ENCODE data around the gene CD28. TPM values are rescaled to one million over a fixed set of nuclear protein-coding genes. Genes with fewer than 3 reads are reported as not detected.

The CD28 gene
- polyA plus RNA-seq, 1 donor from 2014 or later, result not detected

DNA sequence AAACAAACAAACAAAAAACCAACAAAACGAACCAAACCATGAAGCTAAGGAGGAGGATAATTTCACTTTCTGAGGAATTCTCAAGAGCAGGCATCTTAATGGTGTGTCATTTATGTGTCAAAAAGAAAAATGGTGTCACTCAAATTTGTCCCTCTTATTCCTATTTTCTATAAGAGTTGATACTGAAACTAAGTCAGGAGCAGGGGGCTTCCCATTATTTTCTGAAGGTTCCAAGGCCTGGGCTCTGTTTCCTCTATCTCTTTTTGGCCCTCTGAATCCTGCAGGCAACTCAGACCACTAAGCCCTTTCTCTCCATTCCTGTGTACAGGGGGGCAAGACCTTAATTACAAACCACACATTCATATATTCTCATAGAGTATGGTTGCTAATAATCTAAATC lies 44.0 kb upstream of the CD28 start:
- H3K9ac ChIP-seq (ENCODE audit: low read length), result no peak overlapping the region
- H3K36me3 ChIP-seq (ENCODE audit: insufficient read depth, low read length), result no peaks in the 10 kb centered on the region
- no peaks in the 10 kb centered on the region for H3K27me3 ChIP-seq (ENCODE audit: insufficient read depth, low read depth, low read length)
- H3K27ac ChIP-seq (ENCODE audit: low read length), result no peak overlapping the region
- no peaks in the 10 kb centered on the region for H3K79me2 ChIP-seq (replicated peaks; ENCODE audit: insufficient read depth, low read length)
- no peak for TF ChIP-seq EP300 (conservative IDR thresholded peaks at IDR 0.05; ENCODE audit: poor library complexity, severe bottlenecking)
- TF ChIP-seq TAF1 (IDR thresholded peaks at IDR 0.05; ENCODE audit: low read depth), result no peak
- no peak for TF ChIP-seq POLR2AphosphoS5 (IDR thresholded peaks at IDR 0.05)
- TF ChIP-seq EZH2 (IDR thresholded peaks at IDR 0.05; ENCODE audit: borderline replicate concordance, insufficient read depth, low read length, poor library complexity, severe bottlenecking), result no peak
- TF ChIP-seq MXI1 (conservative IDR thresholded peaks at IDR 0.05; ENCODE audit: poor library complexity, severe bottlenecking), result no peak
- TF ChIP-seq SMC3 (conservative IDR thresholded peaks at IDR 0.05; ENCODE audit: poor library complexity), result no peak
- TF ChIP-seq RAD21 (conservative IDR thresholded peaks at IDR 0.05), result no peak
- TF ChIP-seq, protein P1, sequence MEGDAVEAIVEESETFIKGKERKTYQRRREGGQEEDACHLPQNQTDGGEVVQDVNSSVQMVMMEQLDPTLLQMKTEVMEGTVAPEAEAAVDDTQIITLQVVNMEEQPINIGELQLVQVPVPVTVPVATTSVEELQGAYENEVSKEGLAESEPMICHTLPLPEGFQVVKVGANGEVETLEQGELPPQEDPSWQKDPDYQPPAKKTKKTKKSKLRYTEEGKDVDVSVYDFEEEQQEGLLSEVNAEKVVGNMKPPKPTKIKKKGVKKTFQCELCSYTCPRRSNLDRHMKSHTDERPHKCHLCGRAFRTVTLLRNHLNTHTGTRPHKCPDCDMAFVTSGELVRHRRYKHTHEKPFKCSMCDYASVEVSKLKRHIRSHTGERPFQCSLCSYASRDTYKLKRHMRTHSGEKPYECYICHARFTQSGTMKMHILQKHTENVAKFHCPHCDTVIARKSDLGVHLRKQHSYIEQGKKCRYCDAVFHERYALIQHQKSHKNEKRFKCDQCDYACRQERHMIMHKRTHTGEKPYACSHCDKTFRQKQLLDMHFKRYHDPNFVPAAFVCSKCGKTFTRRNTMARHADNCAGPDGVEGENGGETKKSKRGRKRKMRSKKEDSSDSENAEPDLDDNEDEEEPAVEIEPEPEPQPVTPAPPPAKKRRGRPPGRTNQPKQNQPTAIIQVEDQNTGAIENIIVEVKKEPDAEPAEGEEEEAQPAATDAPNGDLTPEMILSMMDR (IDR thresholded peaks at IDR 0.05; ENCODE audit: poor library complexity, severe bottlenecking), result no peak
- TF ChIP-seq, protein P2, sequence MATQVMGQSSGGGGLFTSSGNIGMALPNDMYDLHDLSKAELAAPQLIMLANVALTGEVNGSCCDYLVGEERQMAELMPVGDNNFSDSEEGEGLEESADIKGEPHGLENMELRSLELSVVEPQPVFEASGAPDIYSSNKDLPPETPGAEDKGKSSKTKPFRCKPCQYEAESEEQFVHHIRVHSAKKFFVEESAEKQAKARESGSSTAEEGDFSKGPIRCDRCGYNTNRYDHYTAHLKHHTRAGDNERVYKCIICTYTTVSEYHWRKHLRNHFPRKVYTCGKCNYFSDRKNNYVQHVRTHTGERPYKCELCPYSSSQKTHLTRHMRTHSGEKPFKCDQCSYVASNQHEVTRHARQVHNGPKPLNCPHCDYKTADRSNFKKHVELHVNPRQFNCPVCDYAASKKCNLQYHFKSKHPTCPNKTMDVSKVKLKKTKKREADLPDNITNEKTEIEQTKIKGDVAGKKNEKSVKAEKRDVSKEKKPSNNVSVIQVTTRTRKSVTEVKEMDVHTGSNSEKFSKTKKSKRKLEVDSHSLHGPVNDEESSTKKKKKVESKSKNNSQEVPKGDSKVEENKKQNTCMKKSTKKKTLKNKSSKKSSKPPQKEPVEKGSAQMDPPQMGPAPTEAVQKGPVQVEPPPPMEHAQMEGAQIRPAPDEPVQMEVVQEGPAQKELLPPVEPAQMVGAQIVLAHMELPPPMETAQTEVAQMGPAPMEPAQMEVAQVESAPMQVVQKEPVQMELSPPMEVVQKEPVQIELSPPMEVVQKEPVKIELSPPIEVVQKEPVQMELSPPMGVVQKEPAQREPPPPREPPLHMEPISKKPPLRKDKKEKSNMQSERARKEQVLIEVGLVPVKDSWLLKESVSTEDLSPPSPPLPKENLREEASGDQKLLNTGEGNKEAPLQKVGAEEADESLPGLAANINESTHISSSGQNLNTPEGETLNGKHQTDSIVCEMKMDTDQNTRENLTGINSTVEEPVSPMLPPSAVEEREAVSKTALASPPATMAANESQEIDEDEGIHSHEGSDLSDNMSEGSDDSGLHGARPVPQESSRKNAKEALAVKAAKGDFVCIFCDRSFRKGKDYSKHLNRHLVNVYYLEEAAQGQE (IDR thresholded peaks at IDR 0.05; ENCODE audit: borderline replicate concordance), result no peak
- H3K9me2 ChIP-seq (ENCODE audit: insufficient read depth, low read length), result no peaks in the 10 kb centered on the region
- H3K4me2 ChIP-seq (ENCODE audit: low read length), result no peak overlapping the region
- no peak overlapping the region for H3K4me3 ChIP-seq (ENCODE audit: low read length)
- no peaks in the 10 kb centered on the region for H4K20me1 ChIP-seq (ENCODE audit: insufficient read depth)
- H2AFZ ChIP-seq (ENCODE audit: low read depth, low read length), result no peak overlapping the region
- H3K9me3 ChIP-seq (ENCODE audit: low read length), result no peaks in the 10 kb centered on the region
- no peaks in the 10 kb centered on the region for H3F3A ChIP-seq (ENCODE audit: insufficient read depth, low read length, poor library complexity, severe bottlenecking)

DNA sequence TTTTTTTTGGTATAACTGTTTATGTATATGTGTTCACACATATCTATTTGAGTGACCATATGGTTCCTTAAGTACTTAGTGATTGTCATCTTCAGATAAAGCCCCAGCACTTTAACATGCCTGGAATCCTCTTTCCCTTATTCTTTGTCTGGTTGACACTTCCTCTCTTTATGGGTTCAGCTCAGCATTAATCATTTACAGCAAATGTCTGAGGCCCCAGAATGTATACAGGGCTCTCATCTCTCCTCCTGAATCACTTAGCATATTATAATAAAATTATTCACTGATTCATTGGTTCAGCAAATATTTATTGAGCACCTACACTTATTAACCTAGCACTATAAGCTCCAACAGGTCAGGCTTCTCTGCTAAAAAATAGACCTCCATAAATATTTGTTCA lies 43.5 kb upstream of the CD28 start:
- Histone ChIP-seq H4K20me1 (ENCODE audit: insufficient read depth) (no peaks in the 10 kb centered on the region), H3K27me3 (ENCODE audit: insufficient read depth, low read depth, low read length) (no peaks in the 10 kb centered on the region), H3K4me2 (ENCODE audit: low read length) (no peak overlapping the region), H3K9me3 (ENCODE audit: low read length) (no peaks in the 10 kb centered on the region), H3K27ac (ENCODE audit: low read length) (no peak overlapping the region), H3K9me2 (ENCODE audit: insufficient read depth, low read length) (no peaks in the 10 kb centered on the region), H3K9ac (ENCODE audit: low read length) (no peak overlapping the region), H3K4me3 (ENCODE audit: low read length) (no peak overlapping the region), H3K79me2 (replicated peaks; ENCODE audit: insufficient read depth, low read length) (no peaks in the 10 kb centered on the region), H2AFZ (ENCODE audit: low read depth, low read length) (no peak overlapping the region), H3F3A (ENCODE audit: insufficient read depth, low read length, poor library complexity, severe bottlenecking) (no peaks in the 10 kb centered on the region), H3K36me3 (ENCODE audit: insufficient read depth, low read length) (no peaks in the 10 kb centered on the region)
- TF ChIP-seq, protein P2 (IDR thresholded peaks at IDR 0.05; ENCODE audit: borderline replicate concordance), result no peak
- no peak for TF ChIP-seq MXI1 (conservative IDR thresholded peaks at IDR 0.05; ENCODE audit: poor library complexity, severe bottlenecking)
- TF ChIP-seq, protein P1 (IDR thresholded peaks at IDR 0.05; ENCODE audit: poor library complexity, severe bottlenecking), result no peak
- no peak for TF ChIP-seq EZH2 (IDR thresholded peaks at IDR 0.05; ENCODE audit: borderline replicate concordance, insufficient read depth, low read length, poor library complexity, severe bottlenecking)
- TF ChIP-seq TAF1 (IDR thresholded peaks at IDR 0.05; ENCODE audit: low read depth), result no peak
- TF ChIP-seq POLR2AphosphoS5 (IDR thresholded peaks at IDR 0.05), result no peak
- TF ChIP-seq RAD21 (conservative IDR thresholded peaks at IDR 0.05), result no peak

Measured in neural cell (in vitro differentiated cells).